ENCODE results near the gene TTC3.

The TTC3 gene

DNA sequence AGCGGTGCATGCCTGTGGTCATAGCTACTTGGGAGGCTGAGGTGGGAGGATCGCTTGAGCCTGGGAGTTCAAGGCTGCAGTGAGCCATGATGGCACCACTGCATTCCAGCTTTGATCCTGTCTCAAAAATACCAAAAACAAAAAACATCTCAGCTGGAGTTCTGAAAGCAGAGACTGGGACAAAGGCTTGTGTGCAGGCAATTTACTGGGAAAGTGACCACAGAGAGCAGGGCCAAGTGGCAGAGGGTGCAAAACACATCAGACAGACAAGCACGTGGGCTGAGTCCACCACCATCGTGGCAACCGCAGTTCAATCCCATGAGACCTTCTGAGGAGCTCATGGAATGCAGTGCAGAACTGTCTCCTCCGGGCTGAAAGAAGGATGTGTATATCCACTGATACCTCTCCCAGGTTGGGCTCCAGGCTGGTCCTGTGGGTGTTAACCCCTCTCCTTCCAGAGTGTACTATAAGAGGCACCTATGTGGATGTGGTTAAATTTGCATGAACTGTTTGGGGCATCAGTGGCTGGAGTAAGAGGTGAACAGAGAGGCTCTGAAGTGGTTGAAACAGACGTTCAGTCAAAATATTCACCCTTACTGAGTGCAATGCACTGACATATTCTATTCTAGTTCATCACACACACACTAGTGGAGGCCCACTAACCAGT lies 11.0 kb upstream of the TTC3 start:
- TF ChIP-seq, protein P1, sequence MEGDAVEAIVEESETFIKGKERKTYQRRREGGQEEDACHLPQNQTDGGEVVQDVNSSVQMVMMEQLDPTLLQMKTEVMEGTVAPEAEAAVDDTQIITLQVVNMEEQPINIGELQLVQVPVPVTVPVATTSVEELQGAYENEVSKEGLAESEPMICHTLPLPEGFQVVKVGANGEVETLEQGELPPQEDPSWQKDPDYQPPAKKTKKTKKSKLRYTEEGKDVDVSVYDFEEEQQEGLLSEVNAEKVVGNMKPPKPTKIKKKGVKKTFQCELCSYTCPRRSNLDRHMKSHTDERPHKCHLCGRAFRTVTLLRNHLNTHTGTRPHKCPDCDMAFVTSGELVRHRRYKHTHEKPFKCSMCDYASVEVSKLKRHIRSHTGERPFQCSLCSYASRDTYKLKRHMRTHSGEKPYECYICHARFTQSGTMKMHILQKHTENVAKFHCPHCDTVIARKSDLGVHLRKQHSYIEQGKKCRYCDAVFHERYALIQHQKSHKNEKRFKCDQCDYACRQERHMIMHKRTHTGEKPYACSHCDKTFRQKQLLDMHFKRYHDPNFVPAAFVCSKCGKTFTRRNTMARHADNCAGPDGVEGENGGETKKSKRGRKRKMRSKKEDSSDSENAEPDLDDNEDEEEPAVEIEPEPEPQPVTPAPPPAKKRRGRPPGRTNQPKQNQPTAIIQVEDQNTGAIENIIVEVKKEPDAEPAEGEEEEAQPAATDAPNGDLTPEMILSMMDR (conservative IDR thresholded peaks at IDR 0.05; ENCODE audit: low read depth, low read length) = no peak
- DNase-seq (ENCODE audit: low read depth) = no peak
- no peak overlapping the region for H3K4me3 ChIP-seq (ENCODE audit: low read length)

DNA sequence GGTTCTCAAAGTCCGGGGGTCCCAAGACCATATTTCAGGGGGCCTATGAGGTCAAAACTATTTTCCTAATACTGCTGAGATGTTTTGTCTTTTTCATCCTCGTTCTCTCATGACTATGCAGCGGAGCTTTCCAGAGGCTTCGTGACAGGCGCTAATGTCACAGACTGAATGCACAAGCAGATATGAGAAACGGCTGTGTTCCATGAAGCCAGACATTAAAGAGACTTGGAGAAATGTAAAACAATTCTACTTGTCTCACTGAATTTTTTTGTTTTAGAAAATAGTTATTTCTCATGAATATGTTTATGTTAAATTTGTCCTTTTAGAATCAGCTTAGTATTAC lies 10.5 kb upstream of the TTC3 start:
- H3K4me3 ChIP-seq (ENCODE audit: low read length) = no peak overlapping the region
- TF ChIP-seq, protein P1 (conservative IDR thresholded peaks at IDR 0.05; ENCODE audit: low read depth, low read length) = no peak
- DNase-seq (ENCODE audit: low read depth) = no peak

DNA sequence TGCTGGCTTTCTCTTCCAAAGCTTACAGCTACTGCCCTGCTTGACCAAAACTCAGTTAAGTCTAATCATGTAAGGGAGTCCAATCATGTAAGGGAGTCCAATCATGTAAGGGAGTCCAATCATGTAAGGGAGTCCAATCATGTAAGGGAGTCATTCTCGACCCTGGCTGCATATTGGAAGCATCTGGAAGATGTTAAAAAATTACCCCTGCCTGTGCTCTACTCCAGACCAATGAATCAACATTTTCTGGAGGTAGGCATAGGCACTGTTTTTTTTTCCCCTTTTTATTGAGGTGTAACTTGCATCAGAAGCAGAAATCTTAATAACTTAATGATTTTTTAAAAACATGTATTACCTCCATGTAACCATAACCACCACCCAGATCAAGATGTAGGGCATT lies 9.6 kb upstream of the TTC3 start:
- H3K4me3 ChIP-seq (ENCODE audit: low read length) = no peak overlapping the region
- TF ChIP-seq, protein P1 (conservative IDR thresholded peaks at IDR 0.05; ENCODE audit: low read depth, low read length) = no peak
- no peak for DNase-seq (ENCODE audit: low read depth)

DNA sequence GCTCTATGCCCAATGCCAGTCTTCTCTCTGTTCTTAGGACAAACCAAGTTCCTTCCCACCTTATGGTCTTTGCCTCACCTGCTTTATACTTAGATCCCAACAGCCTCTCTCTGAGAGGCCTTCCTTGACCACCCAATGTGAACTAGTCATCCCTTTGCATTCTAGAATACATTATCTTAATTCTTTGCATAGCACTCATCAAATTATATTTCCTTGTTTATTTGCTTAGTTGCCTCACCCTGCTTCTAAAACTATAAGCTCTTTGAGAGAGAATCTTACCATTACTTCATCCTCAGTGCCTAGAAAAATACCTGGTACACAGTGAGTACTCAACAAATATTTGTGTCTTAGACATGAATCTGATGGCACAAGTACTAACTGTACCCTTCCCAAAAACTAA lies 8.2 kb upstream of the TTC3 start:
- no peak for DNase-seq (ENCODE audit: low read depth)
- H3K4me3 ChIP-seq (ENCODE audit: low read length) = no peak overlapping the region
- TF ChIP-seq, protein P1 (conservative IDR thresholded peaks at IDR 0.05; ENCODE audit: low read depth, low read length) = no peak

DNA sequence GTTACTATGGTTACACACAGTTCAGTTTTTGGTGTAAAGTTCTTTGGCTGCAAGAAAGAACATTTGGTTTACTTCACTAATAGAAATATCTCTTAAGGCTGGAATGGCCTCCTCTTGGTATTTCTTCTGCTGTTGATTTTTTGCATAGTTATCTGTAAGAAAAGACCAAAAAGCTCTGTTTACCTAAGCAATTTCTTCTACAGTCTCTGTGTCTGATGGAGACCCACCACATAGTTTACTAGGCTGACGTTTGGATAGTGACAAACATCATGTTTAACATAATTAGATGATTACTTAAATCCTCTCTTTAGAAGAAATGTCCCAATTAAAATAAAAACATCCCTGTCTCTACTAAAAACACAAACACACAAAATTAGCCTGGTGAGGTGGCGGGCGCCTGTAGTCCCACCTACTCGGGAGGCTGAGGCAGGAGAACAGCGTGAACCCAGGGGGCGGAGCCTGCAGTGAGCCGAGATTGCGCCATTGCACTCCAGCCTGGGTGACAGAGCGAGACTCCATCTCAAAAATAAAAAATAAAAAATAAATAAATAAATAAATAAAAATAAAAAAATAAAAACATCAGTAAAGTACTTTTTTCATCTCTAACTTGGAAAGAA lies 7.4 kb upstream of the TTC3 start:
- TF ChIP-seq, protein P1 (conservative IDR thresholded peaks at IDR 0.05; ENCODE audit: low read depth, low read length) = no peak
- no peak for DNase-seq (ENCODE audit: low read depth)
- H3K4me3 ChIP-seq (ENCODE audit: low read length) = no peak overlapping the region

DNA sequence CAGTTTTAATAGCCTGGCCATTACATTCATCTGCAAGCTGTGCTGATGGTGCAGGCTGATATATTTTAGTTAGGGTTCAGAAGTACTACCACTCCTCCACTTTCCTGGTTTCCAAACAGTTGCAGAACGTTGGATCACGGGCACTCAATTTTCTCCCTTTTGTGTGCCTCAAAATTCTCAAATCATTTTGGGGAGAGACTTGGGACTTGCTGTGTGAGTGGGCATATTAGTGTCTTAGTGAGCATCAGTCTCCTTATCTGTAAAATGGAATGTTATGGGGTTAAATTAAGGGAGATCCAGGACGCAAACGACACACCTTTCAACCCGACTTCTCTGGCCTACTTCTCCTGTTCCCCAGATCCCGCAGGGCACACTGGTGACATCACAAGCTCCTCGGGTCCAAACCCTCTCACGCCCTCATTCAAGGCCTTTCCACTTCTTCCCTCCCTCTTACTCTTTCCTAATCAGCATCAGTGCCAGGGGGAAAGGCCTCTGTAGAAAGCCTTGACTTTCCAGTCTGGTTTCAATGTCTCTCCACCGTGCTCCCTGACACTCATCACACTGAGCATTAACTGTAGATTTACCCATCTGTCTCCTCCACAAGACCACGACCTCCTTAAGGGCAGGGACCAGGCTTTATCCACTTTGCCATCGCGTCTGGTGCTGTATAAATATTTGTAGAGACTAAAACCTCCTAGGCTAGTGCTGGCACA lies 1.3 kb upstream of the TTC3 start:
- peak; percentile 39 for DNase-seq (ENCODE audit: low read depth)
- TF ChIP-seq, protein P1 (conservative IDR thresholded peaks at IDR 0.05; ENCODE audit: low read depth, low read length) = no peak
- H3K4me3 ChIP-seq (ENCODE audit: low read length) = peak overlapping the region; percentile 72
